MCF 10A (cell line): ENCODE measurements around the gene USH1G. TPM values are rescaled to one million over a fixed set of nuclear protein-coding genes. Genes with fewer than 3 reads are reported as not detected.

ENCODE experiments used
- BruUV-seq: library from RNA; stranded (reverse); fragments of 400-500 nt; replicated peaks from 2 replicates; lab custom pipeline; 2021; lab: Mats Ljungman, UMichigan
- CTCF ChIA-PET: fragments of 300-600 bp; sonication (Branson Sonifier 250); formaldehyde crosslinking; extraction: SDS; loops from one replicate; lab custom pipeline; 2021; ENCODE audit warnings: antibody characterized with exemption, inconsistent platforms; lab: Yijun Ruan, JAX
- POLR2A ChIA-PET: fragments of 300-600, 350-650 bp; sonication (Branson Sonifier 250); formaldehyde crosslinking; extraction: SDS; loops from one replicate; lab custom pipeline; 2020; ENCODE audit warnings: antibody characterized with exemption, inconsistent platforms; lab: Yijun Ruan, JAX
- DNase-seq: peaks from one replicate; pipeline ENCODE4 v3.0.0-alpha.2; 2018; ENCODE audit not compliant: unreplicated experiment
- H3K27ac Mint-ChIP-seq: one replicate; pipeline ENCODE4 v1.8.0; 2022; ENCODE audit warnings: mild to moderate bottlenecking, low read depth, mixed read lengths; ENCODE audit not compliant: unreplicated experiment
- H3K27me3 Mint-ChIP-seq: one replicate; pipeline ENCODE4 v1.8.0; 2022; ENCODE audit warnings: mixed read lengths; ENCODE audit not compliant: insufficient read depth, unreplicated experiment
- H3K36me3 Mint-ChIP-seq: one replicate; pipeline ENCODE4 v1.8.0; 2022; ENCODE audit warnings: mild to moderate bottlenecking, moderate library complexity, mixed read lengths; ENCODE audit not compliant: insufficient read depth, unreplicated experiment
- H3K4me1 Mint-ChIP-seq: one replicate; pipeline ENCODE4 v1.8.0; 2022; ENCODE audit warnings: mixed read lengths; ENCODE audit not compliant: insufficient read depth, unreplicated experiment
- H3K4me3 Mint-ChIP-seq: one replicate; pipeline ENCODE4 v1.8.0; 2022; ENCODE audit warnings: mild to moderate bottlenecking, moderate library complexity, mixed read lengths; ENCODE audit not compliant: unreplicated experiment
- H3K9me3 Mint-ChIP-seq: one replicate; pipeline ENCODE4 v1.8.0; 2022; ENCODE audit warnings: mixed read lengths; ENCODE audit not compliant: unreplicated experiment
- CTCF ChIP-seq: fragments of 200-600 bp; IDR thresholded peaks from one replicate; pipeline ENCODE4 v1.8.0; 2022; ENCODE audit warnings: antibody characterized with exemption, mild to moderate bottlenecking; ENCODE audit not compliant: unreplicated experiment
- intact Hi-C: fragments of 100-400 bp; cut with micrococcal nuclease; formaldehyde crosslinking; loops from 2 replicates; pipeline ENCODE4 v1.14.1; 2022
- total RNA-seq: library from RNA; stranded (reverse); gene quantifications from 2 replicates; pipeline ENCODE4 v1.2.3, GENCODE V29; 2022

Gene USH1G
- total RNA-seq, 1 experiment from 2014 or later: not detected

GRCh38 chr17:74935585-74936469 lies 12.8 kb upstream of the USH1G start, which contains the start of gene OTOP3:
Gene OTOP3 (plus strand): TSS chr17:74935898. CDS start chr17:74935922, 24 bp downstream.
- no peak for DNase-seq
- Mint-ChIP-seq H3K4me3 (no peak within 1 kb of the TSS), H3K36me3 (peaks cover 6% of the 10 kb centered on the region), H3K27ac (no peak within 1 kb of the TSS), H3K4me1 (no peaks in the 10 kb centered on the region), H3K9me3 (no peaks in the 10 kb centered on the region), H3K27me3 (peaks cover 21% of the 10 kb centered on the region)
- POLR2A ChIA-PET: no interaction called here
- intact Hi-C loops: no loop called here
- CTCF ChIA-PET: interaction anchor here (0.5 to 2.3 kb wide), 3 partner anchors 21 to 236 kb away, joined by 3 to 7 read pairs (median 4); no protein-coding TSS in a partner anchor
- no peak for TF ChIP-seq CTCF
- BruUV-seq: no TSS peak

- H3K9me3 Mint-ChIP-seq: no peaks in the 10 kb centered on the region
Observed at GRCh38 chr17:74935048-74935447, 12.0 kb upstream of the USH1G start.

DNA sequence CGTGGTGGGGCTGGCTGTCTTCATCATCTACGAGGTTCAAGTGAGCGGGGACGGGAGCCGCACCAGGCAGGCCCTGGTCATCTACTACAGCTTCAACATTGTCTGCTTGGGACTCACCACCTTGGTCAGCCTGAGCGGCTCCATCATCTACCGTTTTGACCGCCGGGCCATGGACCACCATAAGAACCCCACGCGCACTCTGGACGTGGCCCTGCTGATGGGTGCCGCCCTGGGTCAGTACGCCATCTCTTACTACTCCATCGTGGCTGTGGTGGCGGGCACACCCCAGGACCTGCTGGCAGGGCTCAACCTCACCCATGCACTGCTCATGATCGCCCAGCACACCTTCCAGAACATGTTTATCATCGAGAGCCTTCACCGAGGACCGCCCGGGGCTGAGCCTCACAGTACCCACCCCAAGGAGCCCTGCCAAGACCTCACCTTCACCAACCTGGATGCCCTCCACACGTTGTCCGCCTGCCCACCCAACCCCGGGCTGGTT lies 7.5 kb upstream of the USH1G start:
- intact Hi-C loops: no loop called here

More at GRCh38 chr17:74935048-74935447, 12.0 kb upstream of the USH1G start:
- Mint-ChIP-seq H3K4me1 (no peaks in the 10 kb centered on the region), H3K27ac (no peak overlapping the region), H3K36me3 (peaks cover 6% of the 10 kb centered on the region), H3K4me3 (no peak overlapping the region), H3K27me3 (peaks cover 21% of the 10 kb centered on the region)
- no TSS peak for BruUV-seq
- ChIA-PET CTCF (interaction anchor here (0.5 to 2.3 kb wide), 4 partner anchors 21 to 237 kb away, joined by 3 to 7 read pairs (median 4); partner anchors contain the start of gene CDR2L), POLR2A (no interaction called here)
- no peak for DNase-seq
- TF ChIP-seq CTCF: no peak
- intact Hi-C loops: no loop called here

More for the DNA sequence above, 7.5 kb upstream of the USH1G start:
- POLR2A ChIA-PET: interaction anchor here (1.1 kb wide), 1 partner anchor 111 kb away, joined by 3 read pairs; no protein-coding TSS in a partner anchor
- H3K4me3 Mint-ChIP-seq: no peak overlapping the region
- H3K27me3 Mint-ChIP-seq: peaks cover 12% of the 10 kb centered on the region
- CTCF ChIA-PET: interaction anchor here (0.6 to 0.7 kb wide), 3 partner anchors 20 to 273 kb away, joined by 3 to 4 read pairs (median 3); no protein-coding TSS in a partner anchor
- no peak for TF ChIP-seq CTCF
- BruUV-seq: no TSS peak
- no peaks in the 10 kb centered on the region for H3K9me3 Mint-ChIP-seq
- no peaks in the 10 kb centered on the region for H3K4me1 Mint-ChIP-seq
- DNase-seq: no peak
- no peak overlapping the region for H3K27ac Mint-ChIP-seq
- no peaks in the 10 kb centered on the region for H3K36me3 Mint-ChIP-seq
